IMR-90 (cell line): ENCODE measurements around the gene TPSB2. TPM values are rescaled to one million over a fixed set of nuclear protein-coding genes. Genes with fewer than 3 reads are reported as not detected.

Experiments used
- ATAC-seq: fragments of 200-7000 bp; cut with Tn5 transposase; 2 replicates; pipeline ENCODE4 v1.9.1; 2020; ENCODE audit warnings: low read depth, mild to moderate bottlenecking, moderate library complexity
- BruUV-seq: library from RNA; stranded (reverse); fragments of 400-500 nt; replicated peaks from 2 replicates; lab custom pipeline; 2021; lab: Mats Ljungman, UMichigan
- CTCF ChIA-PET: fragments of 300-600 bp; formaldehyde crosslinking; extraction: SDS; loops from one replicate; lab custom pipeline; 2021; ENCODE audit warnings: antibody characterized with exemption; lab: Yijun Ruan, JAX
- POLR2A ChIA-PET: fragments of 300-600 bp; sonication (Branson Sonifier 250); formaldehyde crosslinking; loops from one replicate; lab custom pipeline; 2022; ENCODE audit warnings: antibody characterized with exemption; ENCODE audit not compliant: unreplicated experiment; lab: Charles Lee
- DNase-seq: peaks from one replicate; pipeline ENCODE4 v3.0.0; 2013
- H2AFZ ChIP-seq: replicated peaks from 2 replicates; pipeline ENCODE3; 2013; ENCODE audit warnings: low read length, mild to moderate bottlenecking; ENCODE audit not compliant: poor library complexity
- H2AK5ac ChIP-seq: 2 replicates; pipeline ENCODE4 v1.6.1; 2013; ENCODE audit warnings: low read depth, low read length, inconsistent platforms
- H2AK9ac ChIP-seq: replicated peaks from 2 replicates; pipeline ENCODE3; 2013; ENCODE audit warnings: mild to moderate bottlenecking, low read depth, low read length, moderate library complexity; ENCODE audit not compliant: poor library complexity
- H2BK120ac ChIP-seq: 2 replicates; pipeline ENCODE4 v1.6.1; 2013; ENCODE audit warnings: low read depth, low read length, inconsistent platforms
- H2BK15ac ChIP-seq: 3 replicates; pipeline ENCODE4 v1.6.1; 2013; ENCODE audit warnings: low read depth, low read length, inconsistent platforms
- H2BK20ac ChIP-seq: 2 replicates; pipeline ENCODE4 v1.6.1; 2013; ENCODE audit warnings: low read depth, mild to moderate bottlenecking, inconsistent platforms, low read length, moderate library complexity
- H2BK5ac ChIP-seq: 2 replicates; pipeline ENCODE4 v1.6.1; 2013; ENCODE audit warnings: mild to moderate bottlenecking, low read depth, low read length, inconsistent platforms; ENCODE audit not compliant: poor library complexity, severe bottlenecking
- H3K14ac ChIP-seq: replicated peaks from 2 replicates; pipeline ENCODE4 v1.6.1; 2013; ENCODE audit warnings: low read depth, low read length, inconsistent platforms
- H3K18ac ChIP-seq: 2 replicates; pipeline ENCODE4 v1.6.1; 2013; ENCODE audit warnings: low read depth, low read length, control low read depth
- H3K23ac ChIP-seq: 2 replicates; pipeline ENCODE4 v1.6.1; 2013; ENCODE audit warnings: low read depth, low read length, inconsistent platforms
- H3K27ac ChIP-seq: 2 replicates; pipeline ENCODE4 v1.5.1; 2013; ENCODE audit warnings: mild to moderate bottlenecking, control low read depth, low read length; ENCODE audit not compliant: insufficient read depth
- H3K27me3 ChIP-seq: 2 replicates; pipeline ENCODE4 v1.6.1; 2013; ENCODE audit warnings: low read length; ENCODE audit not compliant: control insufficient read depth, insufficient read depth
- H3K36me3 ChIP-seq: 2 replicates; pipeline ENCODE4 v1.6.1; 2013; ENCODE audit warnings: low read length, mixed read lengths; ENCODE audit not compliant: control insufficient read depth, insufficient read depth
- H3K4ac ChIP-seq: 2 replicates; pipeline ENCODE4 v1.6.1; 2013; ENCODE audit warnings: low read depth, low read length, inconsistent platforms
- H3K4me1 ChIP-seq: 2 replicates; pipeline ENCODE4 v1.6.1; 2013; ENCODE audit warnings: low read length, mixed read lengths; ENCODE audit not compliant: control insufficient read depth, insufficient read depth
- H3K4me2 ChIP-seq: 2 replicates; pipeline ENCODE4 v1.6.1; 2013; ENCODE audit warnings: low read depth, mild to moderate bottlenecking, control low read depth, low read length, moderate library complexity
- H3K4me3 ChIP-seq: 2 replicates; pipeline ENCODE4 v1.5.1; 2013; ENCODE audit warnings: low read depth, mild to moderate bottlenecking, control low read depth, low read length, moderate library complexity; ENCODE audit not compliant: insufficient read depth
- H3K56ac ChIP-seq: 2 replicates; pipeline ENCODE4 v1.6.1; 2013; ENCODE audit warnings: low read length, inconsistent platforms; ENCODE audit not compliant: insufficient read depth; ENCODE audit errors: extremely low read depth
- H3K79me1 ChIP-seq, 2 experiments: 2 replicates each; pipeline ENCODE4 v1.6.1; 2013; ENCODE audit warnings: low read length in 2 of 2, inconsistent platforms in 1 of 2, low read depth in 1 of 2
- H3K9ac ChIP-seq: 2 replicates; pipeline ENCODE4 v1.6.1; 2013; ENCODE audit warnings: low read depth, low read length, control low read depth
- H3K9me1 ChIP-seq: 2 replicates; pipeline ENCODE4 v1.6.1; 2013; ENCODE audit warnings: low read length, inconsistent platforms; ENCODE audit not compliant: insufficient read depth
- H3K9me3 ChIP-seq: 2 replicates; pipeline ENCODE4 v1.6.1; 2013; ENCODE audit warnings: low read length; ENCODE audit not compliant: control insufficient read depth, insufficient read depth
- H4K20me1 ChIP-seq: 2 replicates; pipeline ENCODE4 v1.6.1; 2013; ENCODE audit warnings: low read length, inconsistent platforms; ENCODE audit not compliant: insufficient read depth
- H4K5ac ChIP-seq: 2 replicates; pipeline ENCODE4 v1.6.1; 2013; ENCODE audit warnings: mild to moderate bottlenecking, low read depth, low read length, control low read depth
- H4K8ac ChIP-seq, 2 experiments: 2 replicates each; pipeline ENCODE4 v1.6.1; 2013; ENCODE audit warnings: low read depth in 2 of 2, low read length in 2 of 2, control low read depth in 1 of 2, inconsistent platforms in 1 of 2
- H4K91ac ChIP-seq: 2 replicates; pipeline ENCODE4 v1.6.1; 2013; ENCODE audit warnings: low read depth, low read length, inconsistent platforms; ENCODE audit not compliant: insufficient read depth
- CEBPB ChIP-seq: IDR thresholded peaks from 2 replicates; pipeline ENCODE4 v1.6.1; 2012; ENCODE audit warnings: low read depth, low read length, improper control_type of control experiment
- CHD1 ChIP-seq: IDR thresholded peaks from 2 replicates; pipeline ENCODE4 v1.6.1; 2012; ENCODE audit warnings: low read depth, low read length, improper control_type of control experiment
- CTCF ChIP-seq: conservative IDR thresholded peaks from 2 replicates; pipeline ENCODE4 v1.5.1; 2012; ENCODE audit warnings: mild to moderate bottlenecking, low read depth, low read length, improper control_type of control experiment
- MAFK ChIP-seq: IDR thresholded peaks from 2 replicates; pipeline ENCODE4 v1.6.1; 2012; ENCODE audit warnings: low read depth, low read length, improper control_type of control experiment
- MXI1 ChIP-seq: IDR thresholded peaks from 2 replicates; pipeline ENCODE4 v1.6.1; 2012; ENCODE audit warnings: low read depth, mild to moderate bottlenecking, low read length, moderate library complexity, borderline replicate concordance
- POLR2A ChIP-seq: IDR thresholded peaks from 2 replicates; pipeline ENCODE4 v1.6.1; 2012; ENCODE audit warnings: mild to moderate bottlenecking, low read depth, low read length
- RAD21 ChIP-seq: IDR thresholded peaks from 2 replicates; pipeline ENCODE4 v1.6.1; 2012; ENCODE audit warnings: low read length, improper control_type of control experiment
- RFX5 ChIP-seq: IDR thresholded peaks from 2 replicates; pipeline ENCODE4 v1.8.0; 2012; ENCODE audit warnings: low read depth, mild to moderate bottlenecking, low read length, moderate library complexity
- WGBS, 2 experiments: methylation state at CpG; one replicate each; pipeline versions ENCODE4 v1.1.5 to v1.1.7; 2013; ENCODE audit warnings: missing lambda C conversion rate in 2 of 2; ENCODE audit not compliant: insufficient read length in 1 of 2; ENCODE audit errors: extremely low coverage in 2 of 2; 5-methylcytosine and 5-hydroxymethylcytosine counted together
- dilution Hi-C: fragments of 300-500 bp; cut with HindIII; formaldehyde crosslinking; loops from one replicate; pipeline ENCODE4 v1.14.3; 2018; ENCODE audit warnings: low sequenced_read_pairs; ENCODE audit not compliant: unreplicated experiment
- in situ Hi-C: fragments of 300-500 bp; cut with MboI; formaldehyde crosslinking; loops from 3 replicates; pipeline ENCODE4 v1.14.3; 2019; ENCODE audit warnings: low sequenced_read_pairs, inconsistent platforms, mixed read lengths
- intact Hi-C: fragments of 100-400 bp; cut with micrococcal nuclease; formaldehyde crosslinking; loops from 2 replicates; pipeline ENCODE4 v1.10.0; 2022
- polyA plus RNA-seq, 3 experiments: library from polyadenylated mRNA; depleted of rRNA; stranded (reverse); fragments of >200 nt; gene quantifications; 2 replicates each; pipeline ENCODE4 v1.2.3, GENCODE V29; 2012; ENCODE audit warnings: low replicate concordance in 1 of 3
- total RNA-seq: library from RNA; depleted of rRNA; stranded (reverse); fragments of >200 nt; gene quantifications from 2 replicates; pipeline ENCODE4 v1.2.3, GENCODE V29; 2012

The TPSB2 gene
- total and polyA plus RNA-seq, 2 of the 4 experiments (the other 2 are of a cell fraction) = not detected

- no peak for TF ChIP-seq CTCF
Measured at GRCh38 chr16:1211451-1212268, 18.3 kb downstream of the TPSB2 start (continued).

- Histone ChIP-seq H2BK20ac (no peak overlapping the region), H3K9me1 (no peaks in the 10 kb centered on the region), H3K18ac (no peak overlapping the region), H4K91ac (no peak overlapping the region), H2BK120ac (no peak overlapping the region), H3K79me1 (no peaks in the 10 kb centered on the region), H3K27me3 (no peaks in the 10 kb centered on the region), H3K9ac (no peak overlapping the region), H3K4ac (no peak overlapping the region), H3K56ac (no peak overlapping the region), H2AFZ (no peak overlapping the region), H3K27ac (no peak overlapping the region), H3K4me1 (no peaks in the 10 kb centered on the region), H3K9me3 (no peaks in the 10 kb centered on the region), H4K20me1 (no peaks in the 10 kb centered on the region), H2AK9ac (no peak overlapping the region), H3K14ac (no peak overlapping the region), H3K23ac (no peak overlapping the region), H3K36me3 (peaks cover 2% of the 10 kb centered on the region; the same call in 1 of the 2 replicates), H3K4me2 (no peak overlapping the region), H3K4me3 (no peak overlapping the region), H2AK5ac (no peak overlapping the region), H2BK5ac (no peak overlapping the region), H4K8ac (no peak overlapping the region), H4K5ac (no peak overlapping the region), H2BK15ac (no peak overlapping the region)
- 77% methylated on average over 5 of the region's 23 CpGs; no CpG with 5 or more reads in 1 of the 2 experiments for WGBS, 2 experiments
- ChIA-PET CTCF (no interaction called here), POLR2A (no interaction called here)
- dilution Hi-C loops = no loop called here
- BruUV-seq = no TSS peak
- TF ChIP-seq RFX5 (no peak), MXI1 (no peak), CEBPB (no peak), POLR2A (no peak), RAD21 (no peak), CTCF (no peak), MAFK (no peak), CHD1 (no peak)
- DNase-seq (no peak), ATAC-seq (no peak)
- intact Hi-C loops = no loop called here
- in situ Hi-C loops = loop anchor here (25.0 kb wide), 1 partner anchor 398 kb away; the partner anchor contains the start of gene GNG13
Measured at GRCh38 chr16:1210461-1210860, 19.5 kb downstream of the TPSB2 start.
